Measurements from ENCODE around the gene MFN1. TPM values are rescaled to one million over a fixed set of nuclear protein-coding genes. Genes with fewer than 3 reads are reported as not detected.
"Not testable (repeated sequence)": the region's sequence is repeated elsewhere in the genome, so short reads cannot be mapped to it uniquely, and the experiment has no call there.

MFN1 gene
- total RNA-seq, 4 donors from 2014 or later: 32.8 to 48.6 (median 37.3) TPM

DNA sequence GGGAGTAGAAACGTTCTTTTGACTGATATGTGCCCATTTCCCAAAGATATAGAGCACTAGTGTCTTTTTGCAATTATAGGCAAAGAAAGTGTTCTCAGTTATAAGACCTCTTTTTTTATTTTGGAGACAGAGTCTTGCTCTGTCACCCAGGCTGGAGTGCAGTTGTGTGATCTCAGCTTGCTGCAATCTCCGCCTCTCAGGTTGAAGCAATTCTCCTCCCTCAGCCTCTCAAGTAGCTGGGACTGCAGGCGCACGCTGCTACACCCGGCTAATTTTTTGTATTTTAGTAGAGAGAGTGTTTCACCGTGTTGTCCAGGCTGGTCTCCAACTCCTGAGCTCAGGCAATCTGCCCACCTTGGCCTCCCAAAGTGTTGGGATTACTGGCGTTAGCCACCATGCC is 45.4 kb upstream of the MFN1 start:
- no peaks in the 10 kb centered on the region for H3K4me1 ChIP-seq
- H3K27me3 ChIP-seq: no peaks in the 10 kb centered on the region
- no peak overlapping the region for H3K27ac ChIP-seq (replicated peaks in 1 of 4)
- TF ChIP-seq EP300 (IDR thresholded peaks at IDR 0.05) (no peak), POLR2AphosphoS5 (IDR thresholded peaks at IDR 0.05) (no peak), POLR2A (IDR thresholded peaks at IDR 0.05; ENCODE audit: low read depth) (no peak)
- TF ChIP-seq, protein P1, sequence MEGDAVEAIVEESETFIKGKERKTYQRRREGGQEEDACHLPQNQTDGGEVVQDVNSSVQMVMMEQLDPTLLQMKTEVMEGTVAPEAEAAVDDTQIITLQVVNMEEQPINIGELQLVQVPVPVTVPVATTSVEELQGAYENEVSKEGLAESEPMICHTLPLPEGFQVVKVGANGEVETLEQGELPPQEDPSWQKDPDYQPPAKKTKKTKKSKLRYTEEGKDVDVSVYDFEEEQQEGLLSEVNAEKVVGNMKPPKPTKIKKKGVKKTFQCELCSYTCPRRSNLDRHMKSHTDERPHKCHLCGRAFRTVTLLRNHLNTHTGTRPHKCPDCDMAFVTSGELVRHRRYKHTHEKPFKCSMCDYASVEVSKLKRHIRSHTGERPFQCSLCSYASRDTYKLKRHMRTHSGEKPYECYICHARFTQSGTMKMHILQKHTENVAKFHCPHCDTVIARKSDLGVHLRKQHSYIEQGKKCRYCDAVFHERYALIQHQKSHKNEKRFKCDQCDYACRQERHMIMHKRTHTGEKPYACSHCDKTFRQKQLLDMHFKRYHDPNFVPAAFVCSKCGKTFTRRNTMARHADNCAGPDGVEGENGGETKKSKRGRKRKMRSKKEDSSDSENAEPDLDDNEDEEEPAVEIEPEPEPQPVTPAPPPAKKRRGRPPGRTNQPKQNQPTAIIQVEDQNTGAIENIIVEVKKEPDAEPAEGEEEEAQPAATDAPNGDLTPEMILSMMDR (IDR thresholded peaks at IDR 0.05): no peak
- 85% methylated on average over 7 of the region's 7 CpGs for WGBS
- no peak overlapping the region for H3K4me3 ChIP-seq
- no peaks in the 10 kb centered on the region for H3K36me3 ChIP-seq
- DNase-seq (ENCODE audit: extremely low spot score): no peak
- H3K9me3 ChIP-seq: peaks cover 0 to 7% (median 2%) of the 10 kb centered on the region in 4 donors
- intact Hi-C loops (cut with DNase I): no loop called here

DNA sequence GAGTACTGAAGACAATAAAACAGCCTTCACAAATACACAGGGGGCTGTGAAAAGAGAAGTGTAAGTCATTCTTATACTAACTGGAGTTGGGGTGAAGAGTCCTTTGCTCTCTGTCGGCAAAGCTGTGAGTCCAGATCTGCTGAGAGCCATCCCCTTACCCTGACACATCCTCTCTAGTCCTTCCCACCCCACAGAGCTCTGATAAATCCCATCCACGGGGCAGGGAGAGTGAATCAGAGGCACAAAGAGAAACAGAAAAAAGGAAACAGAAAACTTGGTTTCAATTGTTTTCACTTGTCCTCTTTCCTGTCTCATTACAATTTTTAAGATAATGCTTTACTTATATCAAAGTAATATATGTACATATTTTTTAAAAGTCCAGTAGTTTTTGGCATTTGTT is 42.9 kb upstream of the MFN1 start:
- H3K27me3 ChIP-seq: no peaks in the 10 kb centered on the region
- peaks cover 0 to 1% (median 0%) of the 10 kb centered on the region in 4 donors for H3K9me3 ChIP-seq
- WGBS: 28% methylated on average over 2 of the region's 2 CpGs
- no peak overlapping the region for H3K4me3 ChIP-seq
- DNase-seq (ENCODE audit: extremely low spot score): no peak
- no peak for TF ChIP-seq EP300 (IDR thresholded peaks at IDR 0.05)
- TF ChIP-seq POLR2AphosphoS5 (IDR thresholded peaks at IDR 0.05): no peak
- no peak for TF ChIP-seq POLR2A (IDR thresholded peaks at IDR 0.05; ENCODE audit: low read depth)
- TF ChIP-seq, protein P1 (IDR thresholded peaks at IDR 0.05): no peak
- no peaks in the 10 kb centered on the region for H3K36me3 ChIP-seq
- intact Hi-C loops (cut with DNase I): no loop called here
- H3K4me1 ChIP-seq: no peaks in the 10 kb centered on the region
- no peak overlapping the region for H3K27ac ChIP-seq (replicated peaks in 1 of 4)

DNA sequence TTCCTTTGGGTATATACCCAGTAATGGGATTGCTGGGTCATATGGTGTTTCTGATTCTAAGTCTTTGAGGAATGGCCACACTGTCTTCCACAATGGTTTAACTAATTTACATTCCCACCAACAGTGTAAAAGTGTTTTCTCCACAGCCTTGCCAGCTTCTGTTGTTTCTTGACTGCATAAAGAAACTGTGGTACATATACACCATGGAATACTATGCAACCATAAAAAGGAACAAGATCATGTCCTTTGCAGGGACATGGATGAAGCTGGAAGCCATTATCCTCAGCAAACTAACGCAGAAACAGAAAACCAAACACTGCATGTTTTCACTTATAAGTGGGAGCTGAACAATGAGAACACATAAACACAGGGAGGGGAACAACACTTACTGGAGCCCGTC is 40.1 kb upstream of the MFN1 start:
- intact Hi-C loops (cut with DNase I); H3K4me1 ChIP-seq: not testable (repeated sequence)
- 76% methylated on average over 2 of the region's 2 CpGs for WGBS

DNA sequence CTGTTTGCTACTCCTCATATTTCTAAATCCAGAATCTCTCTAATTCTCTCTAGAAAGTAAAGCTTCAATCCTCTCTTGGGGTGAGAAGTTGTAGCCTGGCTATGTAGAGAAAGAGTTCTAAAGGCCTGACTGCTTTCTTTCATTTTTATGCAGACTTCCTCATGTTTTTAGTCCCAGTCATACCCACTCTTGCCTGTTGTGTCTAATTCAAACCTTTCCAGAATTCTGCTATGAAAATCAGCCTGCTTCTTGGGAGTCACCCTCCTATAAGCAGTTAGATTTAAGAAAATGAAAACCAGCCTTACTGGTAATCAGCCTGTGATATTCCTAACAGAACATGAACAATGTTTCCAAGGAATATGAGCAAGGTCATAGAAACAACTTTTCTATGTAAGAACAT is 39.5 kb upstream of the MFN1 start:
- Histone ChIP-seq H3K27me3 (no peaks in the 10 kb centered on the region), H3K4me3 (no peak overlapping the region), H3K9me3 (no peaks in the 10 kb centered on the region), H3K27ac (replicated peaks in 1 of 4) (no peak overlapping the region), H3K36me3 (no peaks in the 10 kb centered on the region), H3K4me1 (no peaks in the 10 kb centered on the region)
- DNase-seq (ENCODE audit: extremely low spot score): no peak
- intact Hi-C loops (cut with DNase I): no loop called here
- TF ChIP-seq EP300 (IDR thresholded peaks at IDR 0.05) (no peak), POLR2AphosphoS5 (IDR thresholded peaks at IDR 0.05) (no peak), POLR2A (IDR thresholded peaks at IDR 0.05; ENCODE audit: low read depth) (no peak)
- TF ChIP-seq, protein P1 (IDR thresholded peaks at IDR 0.05): no peak

More for the DNA sequence above, 40.1 kb upstream of the MFN1 start:
- not testable (repeated sequence) for H3K36me3 ChIP-seq; H3K9me3 ChIP-seq; H3K4me3 ChIP-seq; H3K27ac ChIP-seq (replicated peaks in 1 of 4); H3K27me3 ChIP-seq; DNase-seq (ENCODE audit: extremely low spot score)

DNA sequence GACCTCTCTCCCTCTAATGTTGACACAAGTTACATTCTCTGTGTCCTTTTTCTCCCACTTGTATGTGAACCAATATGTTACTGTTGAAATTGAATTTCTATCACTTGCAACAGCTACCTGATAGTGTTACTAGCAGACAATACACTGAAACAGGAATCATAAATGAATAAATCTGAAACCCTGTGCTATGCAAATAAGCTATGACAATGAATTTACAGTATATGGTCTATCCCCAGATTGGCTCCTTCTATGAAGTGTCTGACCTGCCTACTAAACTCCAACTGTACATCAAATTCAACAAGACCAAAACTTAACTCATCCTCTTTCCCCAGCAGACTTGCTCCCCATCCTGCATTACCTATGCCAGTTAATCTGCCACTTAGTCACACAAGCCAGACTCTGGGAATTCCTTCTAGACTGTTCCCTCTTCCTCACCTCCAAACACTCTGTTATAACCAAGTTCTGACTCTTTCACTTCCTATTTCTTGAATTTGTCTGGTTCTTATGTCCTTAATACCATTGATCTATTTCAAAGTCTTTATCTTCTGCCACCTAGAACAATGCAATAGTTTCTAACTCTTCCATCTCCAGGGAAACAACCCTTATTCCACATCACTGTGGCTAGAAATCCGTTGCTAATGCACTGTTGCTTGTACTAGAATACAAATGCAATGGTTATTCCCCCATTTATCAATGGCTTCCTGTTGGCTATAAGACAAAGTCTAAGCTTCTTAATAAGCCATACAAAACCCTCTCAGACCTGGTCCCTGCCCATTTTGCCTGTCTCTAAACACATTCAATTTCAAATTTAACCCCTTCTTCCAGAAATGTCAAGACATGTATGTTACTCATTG is 38.1 kb upstream of the MFN1 start:
- TF ChIP-seq POLR2A (IDR thresholded peaks at IDR 0.05; ENCODE audit: low read depth): no peak
- no peak for TF ChIP-seq EP300 (IDR thresholded peaks at IDR 0.05)
- TF ChIP-seq, protein P1 (IDR thresholded peaks at IDR 0.05): no peak
- no peak for TF ChIP-seq POLR2AphosphoS5 (IDR thresholded peaks at IDR 0.05)
- no peak overlapping the region for H3K4me3 ChIP-seq
- 28% methylated on average over 1 of the region's 1 CpG for whole genome bisulfite sequencing
- DNase-seq (ENCODE audit: extremely low spot score): no peak
- intact Hi-C loops (cut with DNase I): no loop called here
- H3K27ac ChIP-seq (replicated peaks in 1 of 4): no peak overlapping the region
- no peaks in the 10 kb centered on the region for H3K36me3 ChIP-seq
- H3K9me3 ChIP-seq: no peaks in the 10 kb centered on the region
- no peaks in the 10 kb centered on the region for H3K4me1 ChIP-seq
- no peaks in the 10 kb centered on the region for H3K27me3 ChIP-seq

All from esophagus muscularis mucosa (tissue), 4 donors.